Esophagus muscularis mucosa (tissue), 4 donors: ENCODE measurements around the gene IL21R. TPM values are rescaled to one million over a fixed set of nuclear protein-coding genes. Genes with fewer than 3 reads are reported as not detected.

Experiments used
- DNase-seq: peaks from one replicate; pipeline ENCODE4 v3.0.0-alpha.2; 2017; ENCODE audit errors: extremely low spot score
- H3K27ac ChIP-seq, 4 donors: fragments of 200-600 bp; sonication (generic); replicated peaks in 1 of 4; 1 replicate in 3 of 4; 2 replicates in 1 of 4; pipeline ENCODE4 v1.5.1; 2016 to 2019; ENCODE audit warnings: mild to moderate bottlenecking in 1 of 4
- H3K27me3 ChIP-seq, 4 donors: fragments of 200-600 bp; sonication (generic); one replicate each; pipeline versions ENCODE4 v1.5.1 to v1.6.0; 2016 to 2019
- H3K36me3 ChIP-seq, 4 donors: fragments of 200-600 bp; sonication (generic); one replicate each; pipeline ENCODE4 v1.5.1; 2016 to 2019
- H3K4me1 ChIP-seq, 4 donors: fragments of 200-600 bp; sonication (generic); one replicate each; pipeline ENCODE4 v1.5.1; 2016 to 2019
- H3K4me3 ChIP-seq, 4 donors: fragments of 200-600 bp; sonication (generic); 1 replicate in 2 of 4; 2 replicates in 2 of 4; pipeline ENCODE4 v1.5.1; 2016 to 2019; ENCODE audit warnings: mild to moderate bottlenecking in 4 of 4, moderate library complexity in 1 of 4
- H3K9me3 ChIP-seq, 4 donors: fragments of 200-600 bp; sonication (generic); 1 replicate in 3 of 4; 2 replicates in 1 of 4; pipeline ENCODE4 v1.5.1; 2016 to 2019
- EP300 ChIP-seq: sonication (generic); formaldehyde crosslinking; IDR thresholded peaks from one replicate; pipeline ENCODE4 v1.6.1; 2017; ENCODE audit warnings: antibody characterized with exemption
- POLR2A ChIP-seq: fragments of 450-650 bp; IDR thresholded peaks from one replicate; pipeline ENCODE4 v1.6.1; 2017; ENCODE audit warnings: antibody characterized with exemption, moderate library complexity, mild to moderate bottlenecking, low read depth
- POLR2AphosphoS5 ChIP-seq, 2 donors: sonication (generic); formaldehyde crosslinking; IDR thresholded peaks; one replicate each; pipeline ENCODE4 v1.6.1; 2017; ENCODE audit warnings: antibody characterized with exemption in 2 of 2
- WGBS: methylation state at CpG from one replicate; pipeline ENCODE4 v1.1.5; 2018; 5-methylcytosine and 5-hydroxymethylcytosine counted together
- intact Hi-C: fragments of 100-400 bp; cut with DNase I; formaldehyde crosslinking; loops from one replicate; pipeline ENCODE4 v1.15.1; 2023
- total RNA-seq, 4 donors: library from RNA; depleted of rRNA; stranded (reverse); fragments of >200 nt; gene quantifications; one replicate each; pipeline versions ENCODE4 v1.1.0 to v1.2.1, GENCODE V29; 2016
- TF ChIP-seq, protein P1 (sequence below), 3 experiments: fragments of 200-600 bp in 2 of 3; fragments of 450-650 bp in 1 of 3; sonication (generic) in 2 of 3; IDR thresholded peaks; one replicate each; pipeline ENCODE4 v1.5.1; 2017 to 2019; ENCODE audit warnings: antibody characterized with exemption in 3 of 3, mild to moderate bottlenecking in 2 of 3, moderate library complexity in 1 of 3

Gene IL21R
- total RNA-seq, 4 donors from 2014 or later = under 0.01 to 0.50 (median 0.17) TPM; not detected in 1

DNA sequence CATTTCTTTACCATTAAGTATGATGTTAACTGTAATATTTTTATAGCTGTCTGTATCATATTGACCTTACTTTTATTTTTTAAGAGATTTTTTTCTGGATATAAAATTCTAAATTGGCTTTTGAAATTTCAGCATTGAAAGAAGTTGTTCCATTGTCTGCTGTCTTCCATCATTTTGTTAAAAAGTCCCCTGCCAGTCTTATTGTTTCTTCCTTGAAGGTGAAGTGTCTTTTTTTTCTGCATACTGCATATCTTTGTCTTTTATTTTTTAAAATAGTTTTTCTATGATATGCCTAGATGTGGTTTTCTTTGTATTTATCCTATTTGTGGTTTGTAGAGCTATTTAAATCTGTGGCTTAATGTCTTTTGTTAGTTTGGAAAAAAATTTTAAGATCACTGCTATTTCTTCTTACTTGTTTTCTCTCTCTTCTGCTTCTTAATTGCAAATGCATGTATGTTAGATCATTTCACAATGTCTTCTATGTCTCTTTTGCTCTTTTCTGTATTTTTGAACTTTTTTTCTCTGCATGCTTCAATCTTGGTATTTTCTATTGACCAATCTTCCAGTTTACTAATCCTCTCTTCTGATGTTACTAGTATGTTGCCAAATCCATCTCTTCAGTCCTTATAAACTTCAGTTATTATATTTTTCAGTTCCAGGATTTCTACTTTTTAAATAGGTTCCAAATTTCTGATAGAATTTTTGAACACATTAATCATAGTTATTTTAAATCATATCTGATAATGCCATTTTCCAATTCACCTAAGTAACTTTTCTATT, 20.2 kb downstream of the IL21R start:
- Histone ChIP-seq H3K27me3 (peaks cover 0 to 2% (median 0%) of the 10 kb centered on the region in 4 donors), H3K4me3 (no peak overlapping the region), H3K9me3 (peaks cover 0 to 27% (median 18%) of the 10 kb centered on the region in 4 donors), H3K4me1 (no peaks in the 10 kb centered on the region), H3K27ac (no peak overlapping the region), H3K36me3 (no peaks in the 10 kb centered on the region)
- no peak for TF ChIP-seq EP300
- no peak for TF ChIP-seq POLR2A
- TF ChIP-seq, protein P1, sequence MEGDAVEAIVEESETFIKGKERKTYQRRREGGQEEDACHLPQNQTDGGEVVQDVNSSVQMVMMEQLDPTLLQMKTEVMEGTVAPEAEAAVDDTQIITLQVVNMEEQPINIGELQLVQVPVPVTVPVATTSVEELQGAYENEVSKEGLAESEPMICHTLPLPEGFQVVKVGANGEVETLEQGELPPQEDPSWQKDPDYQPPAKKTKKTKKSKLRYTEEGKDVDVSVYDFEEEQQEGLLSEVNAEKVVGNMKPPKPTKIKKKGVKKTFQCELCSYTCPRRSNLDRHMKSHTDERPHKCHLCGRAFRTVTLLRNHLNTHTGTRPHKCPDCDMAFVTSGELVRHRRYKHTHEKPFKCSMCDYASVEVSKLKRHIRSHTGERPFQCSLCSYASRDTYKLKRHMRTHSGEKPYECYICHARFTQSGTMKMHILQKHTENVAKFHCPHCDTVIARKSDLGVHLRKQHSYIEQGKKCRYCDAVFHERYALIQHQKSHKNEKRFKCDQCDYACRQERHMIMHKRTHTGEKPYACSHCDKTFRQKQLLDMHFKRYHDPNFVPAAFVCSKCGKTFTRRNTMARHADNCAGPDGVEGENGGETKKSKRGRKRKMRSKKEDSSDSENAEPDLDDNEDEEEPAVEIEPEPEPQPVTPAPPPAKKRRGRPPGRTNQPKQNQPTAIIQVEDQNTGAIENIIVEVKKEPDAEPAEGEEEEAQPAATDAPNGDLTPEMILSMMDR (IDR thresholded peaks at IDR 0.05) = no peak
- TF ChIP-seq POLR2AphosphoS5 (IDR thresholded peaks at IDR 0.05) = no peak
- intact Hi-C loops = no loop called here
- DNase-seq = no peak

DNA sequence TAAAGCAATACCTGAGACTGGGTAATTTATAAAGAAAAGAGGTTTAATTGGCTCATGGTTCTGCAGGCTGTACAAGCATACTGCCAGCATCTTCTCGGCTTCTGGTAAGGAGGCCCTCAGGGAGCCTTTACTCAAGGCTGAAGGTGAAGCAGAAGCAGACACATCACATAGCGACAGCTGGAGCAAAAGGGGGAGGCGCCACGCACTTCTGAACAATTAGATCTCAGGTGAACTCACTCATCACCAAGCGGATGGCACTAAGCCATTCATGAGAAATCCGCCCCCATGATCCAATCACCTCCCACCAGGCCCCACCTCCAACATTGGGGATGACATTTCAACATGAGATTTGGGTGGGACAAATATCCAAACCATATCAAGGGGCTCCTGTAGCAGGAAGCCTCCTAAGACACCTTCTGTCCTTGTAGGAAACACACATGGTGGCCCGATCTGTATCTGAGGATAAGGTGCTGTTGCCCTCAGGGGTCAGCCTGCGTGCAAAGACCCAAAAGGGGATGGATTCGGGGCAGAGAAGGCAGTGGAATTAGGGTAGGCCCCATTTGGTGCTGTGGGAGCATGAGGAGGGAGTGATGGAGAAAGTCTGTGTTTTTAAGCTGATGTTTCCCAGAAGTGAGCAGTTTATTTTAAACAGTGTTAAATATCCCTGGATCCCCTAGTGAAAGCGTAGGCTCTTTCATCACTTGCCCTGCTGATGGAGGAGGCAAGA, 23.0 kb downstream of the IL21R start:
- TF ChIP-seq, protein P1 (IDR thresholded peaks at IDR 0.05) = no peak
- TF ChIP-seq POLR2AphosphoS5 (IDR thresholded peaks at IDR 0.05) (no peak), EP300 (no peak), POLR2A (no peak)
- H3K4me3 ChIP-seq = no peak overlapping the region
- peak; percentile 47 for DNase-seq
- H3K9me3 ChIP-seq = peaks cover 0 to 27% (median 18%) of the 10 kb centered on the region in 4 donors
- no peaks in the 10 kb centered on the region for H3K4me1 ChIP-seq
- intact Hi-C loops = no loop called here
- WGBS = 89% methylated on average over 4 of the region's 10 CpGs
- no peaks in the 10 kb centered on the region for H3K36me3 ChIP-seq
- peaks cover 0 to 23% (median 0%) of the 10 kb centered on the region in 4 donors for H3K27me3 ChIP-seq
- H3K27ac ChIP-seq = no peak overlapping the region

DNA sequence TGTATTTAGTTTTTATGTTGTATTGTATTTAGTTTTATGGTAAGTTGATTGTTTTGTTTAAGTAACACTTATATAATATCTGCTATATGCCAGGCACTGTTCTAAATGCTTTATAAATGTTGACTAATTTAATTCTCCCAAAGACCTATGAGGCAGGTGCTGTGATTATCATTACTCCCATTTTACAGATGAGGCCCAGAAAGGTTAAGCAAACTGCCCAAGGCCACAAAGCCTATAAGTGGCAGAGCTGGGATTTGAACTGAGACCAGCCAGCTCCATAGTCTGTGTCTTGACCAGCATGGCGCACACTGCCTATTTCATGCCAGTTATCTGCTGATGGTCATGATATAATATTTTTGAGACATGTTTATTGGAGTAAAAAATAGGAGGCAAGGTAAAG, 24.0 kb downstream of the IL21R start:
- H3K27me3 ChIP-seq = peaks cover 0 to 33% (median 0%) of the 10 kb centered on the region in 4 donors
- H3K36me3 ChIP-seq = no peaks in the 10 kb centered on the region
- TF ChIP-seq POLR2A (no peak), EP300 (no peak)
- 95% methylated on average over 1 of the region's 1 CpG for WGBS
- intact Hi-C loops = no loop called here
- no peak overlapping the region for H3K27ac ChIP-seq
- DNase-seq = peak; percentile 37
- H3K4me3 ChIP-seq = no peak overlapping the region
- peaks cover 0 to 26% (median 18%) of the 10 kb centered on the region in 4 donors for H3K9me3 ChIP-seq
- H3K4me1 ChIP-seq = no peaks in the 10 kb centered on the region

DNA sequence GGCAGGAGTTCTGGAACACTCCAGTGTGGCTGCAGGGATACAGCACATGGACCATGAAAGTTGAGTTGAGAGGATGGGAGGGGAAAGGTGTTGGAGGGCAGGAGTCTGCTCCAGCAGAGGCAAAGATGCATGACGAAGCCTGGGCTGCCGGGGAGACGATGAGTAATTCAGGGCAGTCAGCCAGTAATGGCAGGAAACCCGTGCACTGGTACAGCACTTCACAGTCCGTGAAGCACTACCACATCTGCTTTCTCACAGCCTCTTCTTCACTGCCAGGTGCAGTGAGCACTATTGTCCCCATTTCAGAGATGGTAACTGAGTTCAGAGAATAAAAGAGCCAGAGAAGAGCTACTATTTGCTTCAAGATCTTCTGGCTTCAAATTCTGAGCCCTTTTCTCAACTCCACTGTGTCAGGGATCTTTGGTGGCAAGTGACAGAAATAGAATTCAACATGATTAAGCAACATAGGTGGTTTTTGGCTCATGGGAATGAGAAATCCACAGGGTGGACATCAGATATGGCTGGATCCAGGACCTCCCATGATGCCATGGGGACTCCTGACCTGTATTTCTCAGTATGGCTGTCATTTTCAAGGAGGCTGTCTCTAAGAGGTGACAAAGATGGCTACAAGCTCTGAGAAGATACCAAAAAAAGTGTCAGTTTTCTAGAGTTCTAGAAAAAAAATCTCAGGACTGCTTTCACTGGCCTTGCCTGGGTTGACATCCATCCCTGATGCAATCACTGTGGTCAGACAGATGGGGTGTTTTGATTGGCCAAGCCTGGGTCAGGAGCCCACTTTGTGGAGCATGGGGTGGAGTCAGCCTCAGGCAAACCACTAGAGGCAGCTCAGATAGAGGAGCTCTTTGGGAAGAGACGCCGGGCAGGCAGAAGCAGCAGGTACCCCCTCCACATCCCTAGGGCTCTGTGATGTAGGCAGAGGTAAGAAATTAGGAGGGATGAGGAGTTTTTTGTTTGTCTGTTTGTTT, 24.7 kb downstream of the IL21R start:
- Histone ChIP-seq H3K27ac (no peak overlapping the region), H3K36me3 (no peaks in the 10 kb centered on the region), H3K9me3 (peaks cover 0 to 19% (median 14%) of the 10 kb centered on the region in 4 donors), H3K4me1 (no peaks in the 10 kb centered on the region), H3K4me3 (no peak overlapping the region), H3K27me3 (peaks cover 0 to 39% (median 0%) of the 10 kb centered on the region in 4 donors)
- TF ChIP-seq, protein P1 (IDR thresholded peaks at IDR 0.05) = no peak
- TF ChIP-seq POLR2A = no peak
- TF ChIP-seq EP300 = no peak
- TF ChIP-seq POLR2AphosphoS5 (IDR thresholded peaks at IDR 0.05) = no peak
- intact Hi-C loops = no loop called here
- WGBS = 29% methylated on average over 7 of the region's 7 CpGs
- DNase-seq = peak; percentile 88
